Spleen (tissue), 7 donors: ENCODE data around the gene EFCC1.

Experiments
- POLR2A ChIP-seq, 3 donors: fragments of 450-650 bp; IDR thresholded peaks; one replicate each; pipeline ENCODE4 v1.5.1; 2017; ENCODE audit warnings: antibody characterized with exemption in 3 of 3, mild to moderate bottlenecking in 1 of 3
- POLR2AphosphoS5 ChIP-seq, 3 donors: sonication (generic); formaldehyde crosslinking; IDR thresholded peaks; one replicate each; pipeline ENCODE4 v1.5.1; 2017; ENCODE audit warnings: antibody characterized with exemption in 3 of 3
- TF ChIP-seq, protein P1 (sequence below), 11 experiments: fragments of 200-600 bp in 7 of 11; fragments of 450-650 bp in 4 of 11; sonication (generic) in 4 of 11; IDR thresholded peaks in 8 of 11; conservative IDR thresholded peaks in 3 of 11; 1 replicate in 7 of 11; 2 replicates in 4 of 11; pipeline versions ENCODE4 v1.4.0 to v1.8.0; 2016 to 2021; ENCODE audit warnings: antibody characterized with exemption in 11 of 11, inconsistent platforms in 4 of 11, mild to moderate bottlenecking in 1 of 11
- donor health status: DM: no; HTN: no; CAD: no; lungs with moderate emphysema.
- donor health status: DM: no; HTN: no; CAD: no.
- donor health status: DM: no; HTN: no; CAD: no.

DNA sequence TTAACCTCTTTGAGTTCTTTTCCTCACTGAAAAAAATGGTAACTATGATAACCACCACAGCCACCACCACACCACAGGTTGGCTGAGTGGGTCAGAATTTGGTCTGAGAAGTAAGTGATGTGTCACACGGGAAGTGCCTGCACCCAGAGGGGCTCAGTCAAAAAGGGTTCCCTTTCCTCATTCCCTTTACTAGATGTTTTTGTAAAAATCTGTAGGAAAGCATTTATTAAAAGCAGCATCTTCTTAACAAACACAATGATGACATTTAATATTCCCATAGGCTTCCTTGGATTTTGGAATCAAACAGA is 30.4 kb upstream of the EFCC1 start:
- TF ChIP-seq, protein P1, sequence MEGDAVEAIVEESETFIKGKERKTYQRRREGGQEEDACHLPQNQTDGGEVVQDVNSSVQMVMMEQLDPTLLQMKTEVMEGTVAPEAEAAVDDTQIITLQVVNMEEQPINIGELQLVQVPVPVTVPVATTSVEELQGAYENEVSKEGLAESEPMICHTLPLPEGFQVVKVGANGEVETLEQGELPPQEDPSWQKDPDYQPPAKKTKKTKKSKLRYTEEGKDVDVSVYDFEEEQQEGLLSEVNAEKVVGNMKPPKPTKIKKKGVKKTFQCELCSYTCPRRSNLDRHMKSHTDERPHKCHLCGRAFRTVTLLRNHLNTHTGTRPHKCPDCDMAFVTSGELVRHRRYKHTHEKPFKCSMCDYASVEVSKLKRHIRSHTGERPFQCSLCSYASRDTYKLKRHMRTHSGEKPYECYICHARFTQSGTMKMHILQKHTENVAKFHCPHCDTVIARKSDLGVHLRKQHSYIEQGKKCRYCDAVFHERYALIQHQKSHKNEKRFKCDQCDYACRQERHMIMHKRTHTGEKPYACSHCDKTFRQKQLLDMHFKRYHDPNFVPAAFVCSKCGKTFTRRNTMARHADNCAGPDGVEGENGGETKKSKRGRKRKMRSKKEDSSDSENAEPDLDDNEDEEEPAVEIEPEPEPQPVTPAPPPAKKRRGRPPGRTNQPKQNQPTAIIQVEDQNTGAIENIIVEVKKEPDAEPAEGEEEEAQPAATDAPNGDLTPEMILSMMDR (IDR thresholded peaks at IDR 0.05 in 8 of 11, conservative IDR thresholded peaks at IDR 0.05 in 3 of 11), result no peak
- no peak for TF ChIP-seq POLR2A (IDR thresholded peaks at IDR 0.05)
- no peak for TF ChIP-seq POLR2AphosphoS5 (IDR thresholded peaks at IDR 0.05)
